Measurements from ENCODE around the gene CCDC3.

GRCh38 chr10:12902135-12902572 is 99.4 kb downstream of the CCDC3 start:
- TF ChIP-seq, protein P1, sequence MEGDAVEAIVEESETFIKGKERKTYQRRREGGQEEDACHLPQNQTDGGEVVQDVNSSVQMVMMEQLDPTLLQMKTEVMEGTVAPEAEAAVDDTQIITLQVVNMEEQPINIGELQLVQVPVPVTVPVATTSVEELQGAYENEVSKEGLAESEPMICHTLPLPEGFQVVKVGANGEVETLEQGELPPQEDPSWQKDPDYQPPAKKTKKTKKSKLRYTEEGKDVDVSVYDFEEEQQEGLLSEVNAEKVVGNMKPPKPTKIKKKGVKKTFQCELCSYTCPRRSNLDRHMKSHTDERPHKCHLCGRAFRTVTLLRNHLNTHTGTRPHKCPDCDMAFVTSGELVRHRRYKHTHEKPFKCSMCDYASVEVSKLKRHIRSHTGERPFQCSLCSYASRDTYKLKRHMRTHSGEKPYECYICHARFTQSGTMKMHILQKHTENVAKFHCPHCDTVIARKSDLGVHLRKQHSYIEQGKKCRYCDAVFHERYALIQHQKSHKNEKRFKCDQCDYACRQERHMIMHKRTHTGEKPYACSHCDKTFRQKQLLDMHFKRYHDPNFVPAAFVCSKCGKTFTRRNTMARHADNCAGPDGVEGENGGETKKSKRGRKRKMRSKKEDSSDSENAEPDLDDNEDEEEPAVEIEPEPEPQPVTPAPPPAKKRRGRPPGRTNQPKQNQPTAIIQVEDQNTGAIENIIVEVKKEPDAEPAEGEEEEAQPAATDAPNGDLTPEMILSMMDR (IDR thresholded peaks at IDR 0.05) = peak; percentile 76
- TF ChIP-seq POLR2AphosphoS5 (IDR thresholded peaks at IDR 0.05; ENCODE audit: low read depth, low read length) = no peak
- TF ChIP-seq, protein P2, sequence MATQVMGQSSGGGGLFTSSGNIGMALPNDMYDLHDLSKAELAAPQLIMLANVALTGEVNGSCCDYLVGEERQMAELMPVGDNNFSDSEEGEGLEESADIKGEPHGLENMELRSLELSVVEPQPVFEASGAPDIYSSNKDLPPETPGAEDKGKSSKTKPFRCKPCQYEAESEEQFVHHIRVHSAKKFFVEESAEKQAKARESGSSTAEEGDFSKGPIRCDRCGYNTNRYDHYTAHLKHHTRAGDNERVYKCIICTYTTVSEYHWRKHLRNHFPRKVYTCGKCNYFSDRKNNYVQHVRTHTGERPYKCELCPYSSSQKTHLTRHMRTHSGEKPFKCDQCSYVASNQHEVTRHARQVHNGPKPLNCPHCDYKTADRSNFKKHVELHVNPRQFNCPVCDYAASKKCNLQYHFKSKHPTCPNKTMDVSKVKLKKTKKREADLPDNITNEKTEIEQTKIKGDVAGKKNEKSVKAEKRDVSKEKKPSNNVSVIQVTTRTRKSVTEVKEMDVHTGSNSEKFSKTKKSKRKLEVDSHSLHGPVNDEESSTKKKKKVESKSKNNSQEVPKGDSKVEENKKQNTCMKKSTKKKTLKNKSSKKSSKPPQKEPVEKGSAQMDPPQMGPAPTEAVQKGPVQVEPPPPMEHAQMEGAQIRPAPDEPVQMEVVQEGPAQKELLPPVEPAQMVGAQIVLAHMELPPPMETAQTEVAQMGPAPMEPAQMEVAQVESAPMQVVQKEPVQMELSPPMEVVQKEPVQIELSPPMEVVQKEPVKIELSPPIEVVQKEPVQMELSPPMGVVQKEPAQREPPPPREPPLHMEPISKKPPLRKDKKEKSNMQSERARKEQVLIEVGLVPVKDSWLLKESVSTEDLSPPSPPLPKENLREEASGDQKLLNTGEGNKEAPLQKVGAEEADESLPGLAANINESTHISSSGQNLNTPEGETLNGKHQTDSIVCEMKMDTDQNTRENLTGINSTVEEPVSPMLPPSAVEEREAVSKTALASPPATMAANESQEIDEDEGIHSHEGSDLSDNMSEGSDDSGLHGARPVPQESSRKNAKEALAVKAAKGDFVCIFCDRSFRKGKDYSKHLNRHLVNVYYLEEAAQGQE (IDR thresholded peaks at IDR 0.05; ENCODE audit: insufficient read depth in 1 of 2, low read depth in 2 of 2, low read length in 1 of 2) = no peak
- no peak for TF ChIP-seq TCF7L2 (IDR thresholded peaks at IDR 0.05; ENCODE audit: low read depth, low read length)

Data from Panc1 (cell line).